Measurements from ENCODE around the gene MIGA2. TPM values are rescaled to one million over a fixed set of nuclear protein-coding genes. Genes with fewer than 3 reads are reported as not detected.

The MIGA2 gene
- total and polyA plus RNA-seq, 7 experiments from 2014 or later, result 7.1 to 73.4 (median 60.2) TPM

DNA sequence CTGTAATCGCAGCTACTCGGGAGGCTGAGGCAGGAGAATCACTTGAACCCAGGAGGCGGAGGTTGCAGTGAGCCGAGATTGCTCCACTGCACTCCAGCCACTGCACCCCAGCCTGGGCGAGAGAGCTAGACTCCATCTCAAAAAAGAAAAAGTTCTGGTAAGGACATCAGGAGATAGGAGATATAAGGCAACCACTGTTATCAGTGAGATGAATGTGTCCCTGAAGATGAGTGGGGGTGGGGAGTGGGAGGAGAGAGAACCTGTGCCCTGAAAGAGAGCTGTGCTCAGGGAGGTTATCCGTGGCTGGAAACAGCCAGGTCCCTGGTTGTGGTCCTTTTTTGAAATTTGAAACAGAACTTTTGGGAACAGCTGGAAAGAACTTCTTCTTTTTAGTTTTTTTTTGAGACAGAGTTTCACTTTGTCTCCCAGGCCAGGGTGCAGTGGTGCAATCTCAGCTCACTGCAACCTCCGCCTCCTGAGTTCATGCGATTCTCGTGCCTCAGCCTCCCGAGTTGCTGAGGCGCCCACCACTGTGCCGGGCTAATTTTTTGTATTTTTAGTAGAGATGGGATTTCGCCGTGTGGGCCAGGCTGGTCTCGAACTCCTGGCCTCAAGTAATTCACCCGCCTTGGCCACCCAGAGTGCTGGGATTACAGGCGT is 77.3 kb downstream of the MIGA2 start:
- CTCF ChIA-PET, result interaction anchor here (0.7 to 2.3 kb wide), 3 partner anchors 16 to 511 kb away, joined by 3 to 7 read pairs (median 3); no protein-coding TSS in a partner anchor
- intact Hi-C loops (cut with micrococcal nuclease), result loop anchor here in 1 of 2 donors (5.0 to 10.0 kb wide), 3 partner anchors 231 to 931 kb away; partner anchors contain the start of genes FNBP1, KYAT1 and LRRC8A
- POLR2A ChIA-PET, result interaction anchor here (1.2 kb wide), 1 partner anchor 33 kb away, joined by 3 read pairs; the partner anchor contains the start of gene DOLPP1

DNA sequence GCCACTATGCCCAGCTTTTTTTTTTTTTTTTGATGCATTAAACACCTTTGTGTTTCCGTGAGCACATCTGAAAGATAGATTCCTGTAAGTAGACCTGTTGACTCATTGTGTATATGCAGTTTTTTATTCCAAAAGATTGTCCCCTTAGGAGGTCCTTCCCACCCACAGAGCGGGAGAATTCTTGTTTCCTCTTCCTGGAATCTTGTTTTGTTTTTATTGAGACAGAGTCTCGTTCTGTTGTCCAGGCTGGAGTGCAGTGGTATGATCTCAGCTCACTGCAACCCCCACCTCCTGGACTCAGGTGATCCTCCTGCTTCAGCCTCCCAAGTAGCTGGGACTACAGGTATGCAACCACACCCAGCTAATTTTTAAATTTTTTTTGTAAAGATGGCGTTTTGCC is 82.4 kb downstream of the MIGA2 start:
- Mint-ChIP-seq H3K36me3 (peaks cover 0 to 19% (median 5%) of the 10 kb centered on the region in 5 donors), H3K4me1 (peaks cover 11 to 25% (median 15%) of the 10 kb centered on the region in 7 donors), H3K27ac (no peak overlapping the region), H3K9me3 (no peaks in the 10 kb centered on the region), H3K4me3 (no peak overlapping the region), H3K27me3 (no peaks in the 10 kb centered on the region)
- Histone ChIP-seq H3K27me3 (ENCODE audit: control insufficient read depth in 2 of 2, insufficient read depth in 2 of 2, low read length in 2 of 2) (no peaks in the 10 kb centered on the region), H3K36me3 (ENCODE audit: control insufficient read depth in 2 of 3, insufficient read depth in 3 of 3, low read length in 3 of 3) (peaks cover 0 to 28% (median 6%) of the 10 kb centered on the region in 3 experiments), H3K4me3 (ENCODE audit: low read length) (no peak overlapping the region), H3K27ac (ENCODE audit: low read depth, low read length) (no peak overlapping the region), H3K9me3 (ENCODE audit: control insufficient read depth in 2 of 3, low read length in 3 of 3) (no peaks in the 10 kb centered on the region), H3K4me1 (ENCODE audit: control insufficient read depth in 2 of 2, insufficient read depth in 2 of 2, low read length in 2 of 2) (peaks cover 4% of the 10 kb centered on the region in 2 donors)
- intact Hi-C loops (cut with micrococcal nuclease), result loop anchor here in 1 of 2 donors (10.0 kb wide), 1 partner anchor 926 kb away; the partner anchor contains the start of gene FNBP1
- DNase-seq (no peak), ATAC-seq (no peak)
- POLR2A ChIA-PET, result no interaction called here
- CTCF ChIA-PET, result interaction anchor here (0.6 kb wide), 2 partner anchors 30 to 1318 kb away, joined by 3 read pairs; no protein-coding TSS in a partner anchor

More for the DNA sequence above, 77.3 kb downstream of the MIGA2 start:
- Histone ChIP-seq H3K27ac (ENCODE audit: low read depth, low read length) (no peak overlapping the region), H3K4me1 (ENCODE audit: control insufficient read depth in 2 of 2, insufficient read depth in 2 of 2, low read length in 2 of 2) (peaks cover 10% of the 10 kb centered on the region in 2 donors), H3K27me3 (ENCODE audit: control insufficient read depth in 2 of 2, insufficient read depth in 2 of 2, low read length in 2 of 2) (no peaks in the 10 kb centered on the region), H3K4me3 (ENCODE audit: low read length) (no peak overlapping the region), H3K36me3 (ENCODE audit: control insufficient read depth in 2 of 3, insufficient read depth in 3 of 3, low read length in 3 of 3) (peaks cover 0 to 8% (median 0%) of the 10 kb centered on the region in 3 experiments), H3K9me3 (ENCODE audit: control insufficient read depth in 2 of 3, low read length in 3 of 3) (no peaks in the 10 kb centered on the region)
- peaks cover 23 to 45% (median 29%) of the 10 kb centered on the region in 7 donors for H3K4me1 Mint-ChIP-seq
- ATAC-seq (no peak), DNase-seq (no peak)
- peaks cover 0 to 2% (median 0%) of the 10 kb centered on the region in 5 donors for H3K36me3 Mint-ChIP-seq
- peak overlapping the region in 2 of 10 donors; percentile 38 to 85 for H3K4me3 Mint-ChIP-seq
- H3K27ac Mint-ChIP-seq, result peak overlapping the region in 3 of 9 donors; percentile 13 to 38 (median 20)
- no peaks in the 10 kb centered on the region for H3K9me3 Mint-ChIP-seq
- no peaks in the 10 kb centered on the region for H3K27me3 Mint-ChIP-seq

DNA sequence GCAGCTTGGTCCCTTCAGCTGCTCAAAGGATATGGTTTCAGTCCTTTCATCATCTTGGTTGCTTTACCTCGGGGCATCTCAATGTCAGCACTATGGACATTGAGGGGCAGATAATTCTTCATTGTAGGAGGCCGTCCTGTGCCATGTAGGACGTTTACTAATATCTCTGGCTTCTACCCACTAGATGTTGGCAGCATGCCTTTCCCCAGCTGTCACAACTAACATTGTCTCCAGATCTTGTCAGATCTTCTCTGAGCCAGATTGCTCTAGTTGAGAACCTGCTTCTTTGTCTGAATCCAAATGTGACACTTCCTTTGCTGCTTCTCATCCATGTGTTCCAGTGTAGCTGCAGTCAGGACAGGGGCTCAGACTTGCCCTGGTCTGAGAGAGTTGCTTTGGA is 85.1 kb downstream of the MIGA2 start:
- Histone ChIP-seq H3K27ac (ENCODE audit: low read depth, low read length) (no peak overlapping the region), H3K9me3 (ENCODE audit: control insufficient read depth in 2 of 3, low read length in 3 of 3) (no peaks in the 10 kb centered on the region), H3K36me3 (ENCODE audit: control insufficient read depth in 2 of 3, insufficient read depth in 3 of 3, low read length in 3 of 3) (peaks cover 0 to 45% (median 6%) of the 10 kb centered on the region in 3 experiments), H3K4me3 (ENCODE audit: low read length) (no peak overlapping the region), H3K4me1 (ENCODE audit: control insufficient read depth in 2 of 2, insufficient read depth in 2 of 2, low read length in 2 of 2) (no peaks in the 10 kb centered on the region), H3K27me3 (ENCODE audit: control insufficient read depth in 2 of 2, insufficient read depth in 2 of 2, low read length in 2 of 2) (no peaks in the 10 kb centered on the region)
- ChIA-PET CTCF (interaction anchor here (1.1 to 2.1 kb wide), 3 partner anchors 9 to 10 kb away, joined by 3 to 5 read pairs (median 4); no protein-coding TSS in a partner anchor), POLR2A (no interaction called here)
- DNase-seq (no peak), ATAC-seq (no peak)
- H3K27ac Mint-ChIP-seq, result peak overlapping the region in 2 of 9 donors; percentile 59 to 65
- no peaks in the 10 kb centered on the region for H3K27me3 Mint-ChIP-seq
- H3K4me1 Mint-ChIP-seq, result peaks cover 0 to 14% (median 4%) of the 10 kb centered on the region in 7 donors
- no peak overlapping the region for H3K4me3 Mint-ChIP-seq
- no peaks in the 10 kb centered on the region for H3K9me3 Mint-ChIP-seq
- peaks cover 4 to 28% (median 9%) of the 10 kb centered on the region in 5 donors for H3K36me3 Mint-ChIP-seq
- intact Hi-C loops (cut with micrococcal nuclease), result no loop called here

Other genes with a start within 250 kb of the MIGA2 start
- gene TBC1D13, start 249.4 kb upstream of the MIGA2 start, total RNA-seq, result 10 to 100 TPM; 21.0 to 35.2 (median 24.9) TPM
- 10 to 100 TPM; 18.6 to 43.5 TPM for gene TBC1D13, start 249.4 kb upstream of the MIGA2 start, polyA plus RNA-seq
- 10 to 100 TPM in 4 of 5 experiments, 1 to 10 TPM in 1; 9.4 to 18.3 (median 14.7) TPM for gene ENDOG, start 218.1 kb upstream of the MIGA2 start, total RNA-seq
- 10 to 100 TPM; 17.0 to 36.7 TPM for gene ENDOG, start 218.1 kb upstream of the MIGA2 start, polyA plus RNA-seq
- gene SPOUT1, start 206.8 kb upstream of the MIGA2 start, total RNA-seq, result 10 to 100 TPM; 38.9 to 83.6 (median 65.2) TPM
- 10 to 100 TPM; 32.1 to 42.0 TPM for gene SPOUT1, start 206.8 kb upstream of the MIGA2 start, polyA plus RNA-seq
- gene KYAT1, start 154.7 kb upstream of the MIGA2 start, total RNA-seq, result 10 to 100 TPM in 4 of 5 experiments, 1 to 10 TPM in 1; 7.2 to 18.2 (median 14.8) TPM
- 10 to 100 TPM in 1 of 2 donors, 1 to 10 TPM in 1; 9.8 to 14.2 TPM for gene KYAT1, start 154.7 kb upstream of the MIGA2 start, polyA plus RNA-seq
- gene LRRC8A, start 154.5 kb upstream of the MIGA2 start, total RNA-seq, result 10 to 100 TPM; 31.3 to 48.8 (median 34.5) TPM
- 10 to 100 TPM; 24.2 to 54.0 TPM for gene LRRC8A, start 154.5 kb upstream of the MIGA2 start, polyA plus RNA-seq
- 1 to 10 TPM; 1.1 to 3.2 (median 3.1) TPM for gene PHYHD1, start 115.6 kb upstream of the MIGA2 start, total RNA-seq
- gene PHYHD1, start 115.6 kb upstream of the MIGA2 start, polyA plus RNA-seq, result 1 to 10 TPM; 3.0 to 5.1 TPM
- 10 to 100 TPM in 2 of 5 experiments, 1 to 10 TPM in 3; 6.0 to 12.8 (median 9.5) TPM for gene DOLK, start 89.0 kb upstream of the MIGA2 start, total RNA-seq
- 10 to 100 TPM in 1 of 2 donors, 1 to 10 TPM in 1; 7.6 to 10.5 TPM for gene DOLK, start 89.0 kb upstream of the MIGA2 start, polyA plus RNA-seq
- 10 to 100 TPM; 55.7 to 98.7 (median 63.7) TPM for gene NUP188, start 88.9 kb upstream of the MIGA2 start, total RNA-seq
- 10 to 100 TPM; 24.8 to 39.5 TPM for gene NUP188, start 88.9 kb upstream of the MIGA2 start, polyA plus RNA-seq
- gene SH3GLB2, start 8.3 kb upstream of the MIGA2 start, total RNA-seq, result 100 to 1,000 TPM in 2 of 5 experiments, 10 to 100 TPM in 3; 76.3 to 106 (median 86.2) TPM
- 10 to 100 TPM; 22.5 to 31.7 TPM for gene SH3GLB2, start 8.3 kb upstream of the MIGA2 start, polyA plus RNA-seq
- gene DOLPP1, start 44.5 kb downstream of the MIGA2 start, total RNA-seq, result 10 to 100 TPM in 3 of 5 experiments, 1 to 10 TPM in 2; 5.7 to 17.1 (median 11.9) TPM
- gene DOLPP1, start 44.5 kb downstream of the MIGA2 start, polyA plus RNA-seq, result 10 to 100 TPM; 10.5 to 12.3 TPM
- 10 to 100 TPM in 4 of 5 experiments, 1 to 10 TPM in 1; 7.2 to 15.6 (median 11.4) TPM for gene CRAT, start 74.2 kb downstream of the MIGA2 start, total RNA-seq
- gene CRAT, start 74.2 kb downstream of the MIGA2 start, polyA plus RNA-seq, result 10 to 100 TPM; 10.7 to 20.1 TPM
- gene PTPA, start 74.8 kb downstream of the MIGA2 start, total RNA-seq, result 100 to 1,000 TPM in 1 of 5 experiments, 10 to 100 TPM in 4; 45.0 to 110 (median 52.3) TPM
- gene PTPA, start 74.8 kb downstream of the MIGA2 start, polyA plus RNA-seq, result 10 to 100 TPM; 12.6 to 13.8 TPM
- 1 to 10 TPM; 3.4 to 6.8 (median 3.8) TPM for gene IER5L, start 141.6 kb downstream of the MIGA2 start, total RNA-seq
- under 1 TPM in 1 of 2 donors, not detected in 1; 0.08 TPM for gene IER5L, start 141.6 kb downstream of the MIGA2 start, polyA plus RNA-seq